Choroid plexus epithelial cell (primary cell): ENCODE measurements around the gene GLB1L.

Experiments
- DNase-seq: peaks from one replicate; pipeline ENCODE4 v3.0.0-alpha.2; 2010; ENCODE audit warnings: low read depth
- H3K4me3 ChIP-seq: 2 replicates; pipeline ENCODE4 v1.5.1; 2011; ENCODE audit warnings: low read depth, mild to moderate bottlenecking, control low read depth, low read length, moderate library complexity
- CTCF ChIP-seq: conservative IDR thresholded peaks from 2 replicates; pipeline ENCODE4 v1.5.1; 2011; ENCODE audit warnings: low read depth, mild to moderate bottlenecking, control low read depth, inconsistent platforms, low read length, moderate library complexity

GLB1L gene

GRCh38 chr2:219230059-219230540, 15.1 kb downstream of the GLB1L start:
- TF ChIP-seq CTCF, result no peak
- peak; percentile 53 for DNase-seq
- peak overlapping the region; percentile 86 for H3K4me3 ChIP-seq

- peak; percentile 99 for DNase-seq
- TF ChIP-seq CTCF, result no peak
- H3K4me3 ChIP-seq, result peak within 1 kb of the TSS; percentile 86
Measured at GRCh38 chr2:219229305-219230058, 15.8 kb downstream of the GLB1L start, which contains the start of the genes ANKZF1 and ATG9A. ANKZF1 (plus strand) TSS chr2:219229806; CDS start chr2:219230258, 452 bp downstream. ATG9A (minus strand) TSS chr2:219229636; CDS start chr2:219228024, 1,612 bp downstream.

GRCh38 chr2:219228911-219229304, 16.3 kb downstream of the GLB1L start:
- DNase-seq, result no peak
- peak overlapping the region; percentile 86 for H3K4me3 ChIP-seq
- no peak for TF ChIP-seq CTCF

- DNase-seq, result no peak
- TF ChIP-seq CTCF, result no peak
- peak overlapping the region; percentile 86 for H3K4me3 ChIP-seq
Measured at GRCh38 chr2:219228041-219228910, 17.0 kb downstream of the GLB1L start.

GRCh38 chr2:219225350-219225749, 19.9 kb downstream of the GLB1L start:
- H3K4me3 ChIP-seq, result no peak overlapping the region
- no peak for TF ChIP-seq CTCF
- DNase-seq, result no peak

GRCh38 chr2:219223831-219224610, 21.2 kb downstream of the GLB1L start:
- TF ChIP-seq CTCF, result no peak
- no peak for DNase-seq
- no peak overlapping the region for H3K4me3 ChIP-seq
